B cell (primary cell): ENCODE measurements around the gene KBTBD12. TPM values are rescaled to one million over a fixed set of nuclear protein-coding genes. Genes with fewer than 3 reads are reported as not detected.

ENCODE experiments used
- ATAC-seq: fragments of 200-7000 bp; cut with Tn5 transposase; one replicate; pipeline ENCODE4 v1.10.0; 2021; ENCODE audit warnings: low read depth, mild to moderate bottlenecking, moderate number of reproducible peaks, moderate library complexity
- CTCF ChIA-PET: fragments of 350-600 bp; sonication (Branson Sonifier 250); formaldehyde crosslinking; loops from one replicate; lab custom pipeline; 2021; ENCODE audit warnings: antibody characterized with exemption, inconsistent platforms; lab: Charles Lee
- POLR2A ChIA-PET: fragments of 350-600 bp; sonication (Branson Sonifier 250); formaldehyde crosslinking; loops from one replicate; lab custom pipeline; 2021; ENCODE audit warnings: antibody characterized with exemption; lab: Charles Lee
- DNase-seq: peaks from one replicate; pipeline ENCODE4 v3.0.0; 2013
- H2AFZ ChIP-seq: 2 replicates; pipeline ENCODE4 v1.6.1; 2012; ENCODE audit warnings: mild to moderate bottlenecking, low read depth, low read length; ENCODE audit not compliant: insufficient read depth, poor library complexity, severe bottlenecking
- H3K27ac ChIP-seq, 2 donors: 1 replicate in 1 of 2; 2 replicates in 1 of 2; pipeline ENCODE4 v1.5.1; 2012 to 2013; ENCODE audit warnings: low read length in 2 of 2, mild to moderate bottlenecking in 2 of 2, moderate library complexity in 1 of 2
- H3K27me3 ChIP-seq, 4 experiments: fragments of 200-600 bp in 1 of 4; sonication (generic) in 1 of 4; replicated peaks in 1 of 4; 1 replicate in 2 of 4; 2 replicates in 2 of 4; pipeline versions ENCODE4 v1.6.1 to v1.7.0; 2013 to 2016; ENCODE audit warnings: low read length in 3 of 4, mild to moderate bottlenecking in 2 of 4, mixed read lengths in 1 of 4, moderate library complexity in 1 of 4; ENCODE audit not compliant: insufficient read depth in 4 of 4, control insufficient read depth in 3 of 4; ENCODE audit errors: control extremely low read depth in 1 of 4
- H3K36me3 ChIP-seq, 2 experiments: replicated peaks in 1 of 2; 1 replicate in 1 of 2; 2 replicates in 1 of 2; pipeline versions ENCODE4 v1.6.1 to v1.7.1; 2013; ENCODE audit warnings: low read length in 1 of 2; ENCODE audit not compliant: insufficient read depth in 2 of 2, control insufficient read depth in 1 of 2; ENCODE audit errors: control extremely low read depth in 1 of 2, extremely low read depth in 1 of 2
- H3K4me1 ChIP-seq, 2 donors: fragments of 200-600 bp in 1 of 2; sonication (generic) in 1 of 2; 1 replicate in 1 of 2; 2 replicates in 1 of 2; pipeline versions ENCODE4 v1.5.1 to v1.6.1; 2013 to 2017; ENCODE audit warnings: low read length in 2 of 2; ENCODE audit not compliant: control insufficient read depth in 2 of 2, insufficient read depth in 2 of 2
- H3K4me2 ChIP-seq: replicated peaks from 2 replicates; pipeline ENCODE3; 2012; ENCODE audit warnings: mild to moderate bottlenecking, low read depth, low read length; ENCODE audit not compliant: poor library complexity, severe bottlenecking
- H3K4me3 ChIP-seq, 5 experiments: fragments of 200-600 bp in 1 of 5; sonication (generic) in 1 of 5; 1 replicate in 3 of 5; 2 replicates in 2 of 5; pipeline versions ENCODE4 v1.5.1 to v1.7.0; 2011 to 2016; ENCODE audit warnings: low read length in 4 of 5, mild to moderate bottlenecking in 4 of 5, low read depth in 2 of 5, control low read depth in 1 of 5, moderate library complexity in 1 of 5; ENCODE audit not compliant: insufficient read depth in 1 of 5; ENCODE audit errors: control extremely low read depth in 1 of 5, extremely low read depth in 1 of 5
- H3K79me2 ChIP-seq: fragments of 200-600 bp; sonication (generic); one replicate; pipeline ENCODE4 v1.6.0; 2016; ENCODE audit warnings: low read length; ENCODE audit not compliant: control insufficient read depth, insufficient read depth
- H3K9ac ChIP-seq: fragments of 200-600 bp; sonication (generic); 2 replicates; pipeline ENCODE4 v1.6.1; 2017; ENCODE audit warnings: mild to moderate bottlenecking, low read length, moderate library complexity
- H3K9me3 ChIP-seq, 3 donors: one replicate each; pipeline versions ENCODE4 v1.6.1 to v1.7.1; 2013; ENCODE audit warnings: low read length in 2 of 3; ENCODE audit not compliant: control insufficient read depth in 2 of 3, insufficient read depth in 1 of 3; ENCODE audit errors: control extremely low read depth in 1 of 3
- H4K20me1 ChIP-seq: 2 replicates; pipeline ENCODE4 v1.6.0; 2012; ENCODE audit warnings: mild to moderate bottlenecking, low read length; ENCODE audit not compliant: insufficient read depth, control insufficient read depth, poor library complexity, severe bottlenecking
- H3K27ac Mint-ChIP-seq: one replicate; pipeline ENCODE4 v1.8.0; 2021; ENCODE audit warnings: mixed read lengths
- H3K27me3 Mint-ChIP-seq: one replicate; pipeline ENCODE4 v1.8.0; 2021; ENCODE audit warnings: mixed read lengths
- H3K4me1 Mint-ChIP-seq: one replicate; pipeline ENCODE4 v1.8.0; 2021; ENCODE audit warnings: mixed read lengths
- H3K4me3 Mint-ChIP-seq: one replicate; pipeline ENCODE4 v1.8.0; 2021; ENCODE audit warnings: mixed read lengths
- H3K9me3 Mint-ChIP-seq: one replicate; pipeline ENCODE4 v1.8.0; 2022; ENCODE audit warnings: mixed read lengths; ENCODE audit not compliant: insufficient read depth
- EZH2 ChIP-seq: IDR thresholded peaks from 2 replicates; pipeline ENCODE4 v1.6.1; 2012; ENCODE audit warnings: borderline replicate concordance, low read depth, mild to moderate bottlenecking, moderate library complexity, low read length; ENCODE audit not compliant: insufficient read depth, poor library complexity, severe bottlenecking
- WGBS: methylation state at CpG from one replicate; pipeline ENCODE4 v1.1.5; 2013; ENCODE audit warnings: missing lambda C conversion rate; ENCODE audit not compliant: insufficient coverage; 5-methylcytosine and 5-hydroxymethylcytosine counted together
- intact Hi-C: fragments of 100-400 bp; cut with micrococcal nuclease; formaldehyde crosslinking; loops from one replicate; pipeline ENCODE4 v1.10.0; 2022
- polyA plus RNA-seq: library from polyadenylated mRNA; depleted of rRNA; stranded (reverse); fragments of >200 nt; gene quantifications from 2 replicates; pipeline ENCODE4 v1.2.3, GENCODE V29; 2012
- total RNA-seq, 2 donors: library from RNA; stranded (reverse); fragments of 120-200 nt in 1 of 2; gene quantifications; 1 replicate in 1 of 2; 2 replicates in 1 of 2; pipeline versions ENCODE4 v1.2.3 to v1.2.4, GENCODE V29; 2013 to 2022
- TF ChIP-seq, protein P1 (sequence below): fragments of 200-600 bp; IDR thresholded peaks from one replicate; pipeline ENCODE4 v1.8.0; 2022; ENCODE audit warnings: antibody characterized with exemption, mild to moderate bottlenecking

Gene KBTBD12
- total and polyA plus RNA-seq, 2 donors (not counting 1 experiment from before 2014, with no cell fraction given) = 0.22 TPM; not detected in 1

DNA sequence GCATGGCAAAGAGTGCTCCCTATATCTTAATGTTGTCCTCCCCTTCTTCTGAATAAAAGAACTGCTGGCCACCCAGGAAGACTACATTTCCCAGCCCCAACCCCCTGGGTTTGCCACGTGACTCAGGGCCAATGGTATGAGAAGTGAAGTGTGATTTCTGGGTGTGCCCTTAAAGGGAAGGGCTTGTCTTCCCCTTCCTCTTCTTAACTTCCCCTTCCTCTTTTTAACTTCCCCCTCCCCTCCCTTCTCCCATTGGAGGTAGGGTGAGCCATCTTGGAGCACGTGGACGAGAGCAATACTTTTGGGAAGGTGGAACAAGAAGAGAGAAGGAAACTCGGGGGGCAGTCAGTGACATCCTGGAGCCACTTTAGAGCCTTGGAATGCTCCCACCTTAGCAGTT lies 6.8 kb upstream of the KBTBD12 start:
- intact Hi-C loops = no loop called here
- Mint-ChIP-seq H3K27me3 (peaks cover 27% of the 10 kb centered on the region), H3K4me1 (peaks cover 6% of the 10 kb centered on the region), H3K9me3 (peaks cover 5% of the 10 kb centered on the region), H3K4me3 (no peak overlapping the region), H3K27ac (no peak overlapping the region)
- H3K36me3 ChIP-seq = no peaks in the 10 kb centered on the region
- no peaks in the 10 kb centered on the region for H3K4me1 ChIP-seq
- peak overlapping the region; percentile 32 for H2AFZ ChIP-seq
- CTCF ChIA-PET = no interaction called here
- no peak overlapping the region for H3K27ac ChIP-seq
- WGBS = no CpG with 5 or more reads among the region's 4 CpGs
- H3K4me2 ChIP-seq = no peak overlapping the region
- no peak for ATAC-seq
- H3K27me3 ChIP-seq = peaks cover 0 to 17% (median 2%) of the 10 kb centered on the region in 4 experiments
- no peaks in the 10 kb centered on the region for H3K79me2 ChIP-seq
- TF ChIP-seq EZH2 = no peak
- TF ChIP-seq, protein P1, sequence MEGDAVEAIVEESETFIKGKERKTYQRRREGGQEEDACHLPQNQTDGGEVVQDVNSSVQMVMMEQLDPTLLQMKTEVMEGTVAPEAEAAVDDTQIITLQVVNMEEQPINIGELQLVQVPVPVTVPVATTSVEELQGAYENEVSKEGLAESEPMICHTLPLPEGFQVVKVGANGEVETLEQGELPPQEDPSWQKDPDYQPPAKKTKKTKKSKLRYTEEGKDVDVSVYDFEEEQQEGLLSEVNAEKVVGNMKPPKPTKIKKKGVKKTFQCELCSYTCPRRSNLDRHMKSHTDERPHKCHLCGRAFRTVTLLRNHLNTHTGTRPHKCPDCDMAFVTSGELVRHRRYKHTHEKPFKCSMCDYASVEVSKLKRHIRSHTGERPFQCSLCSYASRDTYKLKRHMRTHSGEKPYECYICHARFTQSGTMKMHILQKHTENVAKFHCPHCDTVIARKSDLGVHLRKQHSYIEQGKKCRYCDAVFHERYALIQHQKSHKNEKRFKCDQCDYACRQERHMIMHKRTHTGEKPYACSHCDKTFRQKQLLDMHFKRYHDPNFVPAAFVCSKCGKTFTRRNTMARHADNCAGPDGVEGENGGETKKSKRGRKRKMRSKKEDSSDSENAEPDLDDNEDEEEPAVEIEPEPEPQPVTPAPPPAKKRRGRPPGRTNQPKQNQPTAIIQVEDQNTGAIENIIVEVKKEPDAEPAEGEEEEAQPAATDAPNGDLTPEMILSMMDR = no peak
- H3K9me3 ChIP-seq = peaks cover 0 to 9% (median 3%) of the 10 kb centered on the region in 3 donors
- no peaks in the 10 kb centered on the region for H4K20me1 ChIP-seq
- no peak overlapping the region for H3K9ac ChIP-seq
- DNase-seq = no peak
- no peak overlapping the region for H3K4me3 ChIP-seq
- POLR2A ChIA-PET = no interaction called here

DNA sequence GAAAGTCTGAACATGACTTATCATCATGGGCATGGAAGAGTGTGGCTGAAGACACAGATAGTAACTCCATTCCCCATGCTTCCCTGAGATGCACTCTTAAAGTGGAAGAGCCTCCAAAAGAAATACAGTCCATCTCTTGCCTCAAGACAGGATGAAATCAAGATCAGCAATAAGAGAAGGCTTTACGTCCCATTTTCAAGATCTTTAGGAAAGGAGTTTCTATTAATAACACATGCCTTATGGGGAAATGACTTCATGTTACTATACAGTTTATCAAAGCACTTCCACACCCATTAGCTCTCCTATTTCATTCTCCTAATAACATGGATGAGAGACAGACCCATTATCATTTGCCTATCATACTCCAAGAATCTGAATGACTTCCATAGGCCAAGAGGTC lies 6.1 kb upstream of the KBTBD12 start:
- CTCF ChIA-PET = no interaction called here
- WGBS = no CpG with 5 or more reads among the region's 1 CpG
- Mint-ChIP-seq H3K4me3 (no peak overlapping the region), H3K9me3 (peaks cover 5% of the 10 kb centered on the region), H3K27ac (no peak overlapping the region), H3K27me3 (peaks cover 25% of the 10 kb centered on the region), H3K4me1 (peaks cover 6% of the 10 kb centered on the region)
- intact Hi-C loops = no loop called here
- TF ChIP-seq, protein P1 = no peak
- TF ChIP-seq EZH2 = no peak
- Histone ChIP-seq H4K20me1 (no peaks in the 10 kb centered on the region), H3K36me3 (no peaks in the 10 kb centered on the region), H3K79me2 (no peaks in the 10 kb centered on the region), H3K9me3 (peaks cover 0 to 9% (median 3%) of the 10 kb centered on the region in 3 donors), H3K4me3 (no peak overlapping the region), H3K4me2 (no peak overlapping the region), H3K27me3 (peaks cover 0 to 17% (median 2%) of the 10 kb centered on the region in 4 experiments), H3K4me1 (no peaks in the 10 kb centered on the region), H3K9ac (no peak overlapping the region), H2AFZ (no peak overlapping the region), H3K27ac (no peak overlapping the region)
- POLR2A ChIA-PET = no interaction called here
- ATAC-seq (no peak), DNase-seq (no peak)
